ENCODE data around the gene ATXN1.

Gene ATXN1

DNA sequence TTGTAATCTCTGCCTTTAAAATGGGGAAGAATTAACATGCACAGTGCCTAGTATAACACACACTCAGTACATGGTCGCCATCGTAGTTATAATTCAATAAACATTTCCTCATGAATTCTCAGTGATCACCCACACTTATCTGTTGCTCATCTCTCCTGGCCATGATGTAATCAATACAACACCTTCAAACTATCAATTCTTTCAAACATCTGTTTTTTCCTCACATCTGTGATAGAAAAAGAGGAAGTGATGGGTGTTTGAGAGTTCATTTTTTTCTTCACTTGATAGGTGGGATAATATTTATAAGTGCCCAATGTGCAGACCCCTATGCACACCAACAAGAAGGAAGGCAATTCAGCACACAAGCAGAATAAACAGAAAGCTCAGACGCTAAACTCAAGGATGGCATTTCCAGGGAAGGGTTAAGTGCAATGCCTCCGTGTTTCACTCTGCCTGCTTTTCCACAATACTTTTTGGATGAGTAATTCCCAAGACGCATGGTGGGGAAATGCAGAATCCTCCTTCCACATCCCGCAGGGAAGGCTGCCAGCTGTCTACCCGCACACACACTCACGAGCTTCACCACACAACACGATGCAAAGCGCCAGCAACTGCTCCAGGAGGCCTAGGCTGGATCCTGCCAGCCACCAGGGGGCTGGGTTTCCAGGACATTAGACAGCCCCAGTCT, 422.5 kb downstream of the ATXN1 start:
- no peaks in the 10 kb centered on the region for H3K9me3 ChIP-seq (ENCODE audit: control insufficient read depth, low read length)
- no peak overlapping the region for H3K4me3 ChIP-seq (ENCODE audit: low read depth, low read length)
- H3K4me2 ChIP-seq (ENCODE audit: low read length) = no peak overlapping the region
- no peak overlapping the region for H3K27ac ChIP-seq
- H3K4me1 ChIP-seq = peaks cover 3% of the 10 kb centered on the region
- H3K9ac ChIP-seq = no peak overlapping the region
- H3K79me2 ChIP-seq = no peaks in the 10 kb centered on the region
- no peaks in the 10 kb centered on the region for H3K36me3 ChIP-seq (ENCODE audit: control insufficient read depth, insufficient read depth, low read length)
- peak; percentile 25 for TF ChIP-seq CTCF (IDR thresholded peaks at IDR 0.05)
- H2AFZ ChIP-seq = no peak overlapping the region
- H3K27me3 ChIP-seq (ENCODE audit: control insufficient read depth, insufficient read depth, low read length) = no peaks in the 10 kb centered on the region

DNA sequence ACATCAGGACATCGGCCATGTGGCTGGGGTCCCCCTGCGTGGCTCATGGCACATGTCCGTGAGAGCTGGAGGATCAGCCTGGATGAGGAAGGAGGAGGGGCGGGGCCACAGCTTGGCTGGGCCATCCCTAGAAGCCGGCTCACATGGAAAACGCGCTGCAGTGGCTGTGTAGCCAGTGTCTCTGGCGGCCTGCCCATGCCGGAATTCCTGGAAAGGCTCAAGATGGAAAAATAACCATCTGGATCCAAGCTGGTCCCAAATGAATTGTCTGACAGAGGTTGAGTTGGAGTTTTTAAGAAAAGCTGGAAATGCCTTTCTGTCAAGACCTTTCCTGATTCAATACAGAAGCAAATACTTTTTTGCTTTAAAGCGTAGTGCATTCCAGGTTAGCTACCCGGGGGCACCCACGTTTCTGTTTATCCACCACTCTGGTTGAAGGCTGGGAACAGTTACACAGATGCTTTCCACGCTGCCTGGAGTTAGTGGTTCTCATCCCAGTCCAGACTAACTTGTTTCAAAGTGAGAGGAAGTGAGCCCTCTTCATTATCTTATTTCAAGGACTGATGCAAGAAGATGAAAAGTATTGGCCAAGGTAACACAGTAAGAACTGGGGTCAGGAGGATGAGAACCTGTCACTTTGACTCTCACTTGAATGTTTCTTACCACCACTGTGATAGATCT, 423.8 kb downstream of the ATXN1 start:
- Histone ChIP-seq H3K4me1 (peaks cover 14% of the 10 kb centered on the region), H3K27me3 (ENCODE audit: control insufficient read depth, insufficient read depth, low read length) (no peaks in the 10 kb centered on the region), H3K4me3 (ENCODE audit: low read depth, low read length) (no peak overlapping the region), H3K27ac (no peak overlapping the region), H3K79me2 (no peaks in the 10 kb centered on the region), H3K9ac (no peak overlapping the region), H3K4me2 (ENCODE audit: low read length) (no peak overlapping the region), H3K36me3 (ENCODE audit: control insufficient read depth, insufficient read depth, low read length) (no peaks in the 10 kb centered on the region), H3K9me3 (ENCODE audit: control insufficient read depth, low read length) (no peaks in the 10 kb centered on the region), H2AFZ (no peak overlapping the region)
- no peak for TF ChIP-seq CTCF (IDR thresholded peaks at IDR 0.05)

GRCh38 chr6:16336911-16337294, 424.4 kb downstream of the ATXN1 start:
- H3K27ac ChIP-seq = no peak overlapping the region
- H3K4me3 ChIP-seq (ENCODE audit: low read depth, low read length) = no peak overlapping the region
- H3K79me2 ChIP-seq = no peaks in the 10 kb centered on the region
- no peaks in the 10 kb centered on the region for H3K9me3 ChIP-seq (ENCODE audit: control insufficient read depth, low read length)
- no peaks in the 10 kb centered on the region for H3K36me3 ChIP-seq (ENCODE audit: control insufficient read depth, insufficient read depth, low read length)
- peaks cover 17% of the 10 kb centered on the region for H3K4me1 ChIP-seq
- no peak for TF ChIP-seq CTCF (IDR thresholded peaks at IDR 0.05)
- no peaks in the 10 kb centered on the region for H3K27me3 ChIP-seq (ENCODE audit: control insufficient read depth, insufficient read depth, low read length)
- no peak overlapping the region for H2AFZ ChIP-seq
- H3K9ac ChIP-seq = no peak overlapping the region
- H3K4me2 ChIP-seq (ENCODE audit: low read length) = no peak overlapping the region

DNA sequence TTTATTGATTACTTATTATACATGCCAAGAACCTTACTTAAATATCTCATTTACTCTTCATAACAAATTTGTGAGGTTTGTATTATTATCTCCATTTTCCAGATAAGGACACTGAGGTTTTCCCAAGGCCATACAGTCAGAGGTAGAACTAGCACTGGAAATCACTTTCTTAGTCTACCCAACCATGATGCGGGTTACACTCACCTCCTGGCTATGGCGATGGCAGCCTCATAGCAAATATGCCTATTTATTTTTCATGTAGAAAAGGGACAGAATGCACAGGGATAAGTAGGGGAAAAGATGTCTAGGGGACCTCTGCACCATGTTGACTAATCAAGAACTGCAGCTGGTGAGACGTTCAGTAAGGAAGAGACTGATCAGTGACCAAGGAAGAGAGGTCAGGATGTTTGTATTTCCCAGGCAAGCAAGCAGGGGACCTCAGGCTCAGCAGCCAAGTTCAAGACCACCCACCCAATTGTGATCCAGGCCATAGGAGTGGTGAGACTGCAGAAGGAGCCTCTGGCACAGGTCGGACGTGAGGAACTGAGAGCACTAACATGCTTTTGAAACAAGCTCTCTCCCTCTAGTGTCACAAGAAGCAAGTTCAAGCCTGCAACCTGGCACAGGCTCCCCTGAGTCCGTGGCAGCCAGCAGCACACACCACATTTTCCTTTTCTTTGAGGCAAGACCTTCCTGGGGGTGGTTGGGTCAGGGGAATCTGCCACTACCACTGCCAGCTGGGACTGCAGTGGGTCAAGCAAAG, 425.0 kb downstream of the ATXN1 start:
- Histone ChIP-seq H3K27me3 (ENCODE audit: control insufficient read depth, insufficient read depth, low read length) (no peaks in the 10 kb centered on the region), H3K4me2 (ENCODE audit: low read length) (no peak overlapping the region), H3K36me3 (ENCODE audit: control insufficient read depth, insufficient read depth, low read length) (no peaks in the 10 kb centered on the region), H3K79me2 (no peaks in the 10 kb centered on the region), H3K4me1 (peaks cover 17% of the 10 kb centered on the region), H3K4me3 (ENCODE audit: low read depth, low read length) (no peak overlapping the region), H2AFZ (no peak overlapping the region), H3K27ac (no peak overlapping the region), H3K9ac (no peak overlapping the region), H3K9me3 (ENCODE audit: control insufficient read depth, low read length) (no peaks in the 10 kb centered on the region)
- no peak for TF ChIP-seq CTCF (IDR thresholded peaks at IDR 0.05)
